ENCODE measurements around the gene GPR107.

DNA sequence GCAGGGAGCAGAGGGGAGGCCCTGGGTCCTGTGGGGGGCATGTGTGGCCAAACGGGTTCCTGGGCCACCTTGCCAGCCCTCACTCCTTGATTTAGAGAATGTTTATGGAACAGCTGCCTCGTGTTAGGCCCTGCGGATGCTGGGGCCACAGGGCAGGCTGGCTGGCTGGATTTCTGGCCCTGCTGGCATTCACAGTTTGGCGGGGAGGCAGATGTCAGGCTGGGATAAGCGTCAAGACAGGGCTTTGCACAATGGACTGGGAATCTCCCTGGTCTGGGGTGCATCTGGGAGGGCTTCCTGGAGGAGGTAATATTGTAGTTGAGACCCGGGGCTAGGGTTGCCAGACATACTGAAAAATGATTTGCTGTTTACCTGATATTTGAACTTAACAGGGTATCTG lies 132.3 kb downstream of the GPR107 start:
- no peak for TF ChIP-seq CTCF (IDR thresholded peaks at IDR 0.05; ENCODE audit: poor library complexity)
- no peak for TF ChIP-seq EZH2 (IDR thresholded peaks at IDR 0.05; ENCODE audit: borderline replicate concordance)

Data from hepatocyte (in vitro differentiated cells).